GM23338 (cell line): ENCODE results near the gene ZP2. TPM values are rescaled to one million over a fixed set of nuclear protein-coding genes. Genes with fewer than 3 reads are reported as not detected.

ENCODE experiments used
- ATAC-seq: fragments of 200-7000 bp; cut with Tn5 transposase; 3 replicates; pipeline ENCODE4 v1.9.1; 2020
- DNase-seq: peaks from one replicate; pipeline ENCODE4 v3.0.0-alpha.2; 2015; ENCODE audit warnings: low spot score
- H2AFZ ChIP-seq: fragments of 200-600 bp; sonication (generic); 2 replicates; pipeline ENCODE4 v1.8.0; 2016; ENCODE audit warnings: antibody characterized with exemption, mild to moderate bottlenecking, moderate library complexity
- H3F3A ChIP-seq: fragments of 200-600 bp; sonication (generic); replicated peaks from 2 replicates; pipeline ENCODE4 v1.8.0; 2017; ENCODE audit warnings: antibody characterized with exemption, mixed run types, low read depth
- H3K27ac ChIP-seq: fragments of 200-600 bp; sonication (generic); 2 replicates; pipeline ENCODE4 v1.6.1; 2016; ENCODE audit warnings: low read depth
- H3K27me3 ChIP-seq: fragments of 200-600 bp; sonication (generic); 2 replicates; pipeline ENCODE4 v1.8.0; 2016; ENCODE audit warnings: mild to moderate bottlenecking, mixed run types, moderate library complexity; ENCODE audit not compliant: insufficient read depth
- H3K36me3 ChIP-seq: fragments of 200-600 bp; sonication (generic); 2 replicates; pipeline ENCODE4 v1.8.0; 2016; ENCODE audit warnings: mild to moderate bottlenecking; ENCODE audit not compliant: insufficient read depth
- H3K4me1 ChIP-seq: fragments of 200-600 bp; sonication (generic); 2 replicates; pipeline ENCODE4 v1.8.0; 2016; ENCODE audit warnings: mild to moderate bottlenecking, moderate library complexity; ENCODE audit not compliant: insufficient read depth
- H3K4me2 ChIP-seq: fragments of 200-600 bp; sonication (generic); 2 replicates; pipeline ENCODE4 v1.7.1; 2017; ENCODE audit warnings: mixed run types
- H3K4me3 ChIP-seq: fragments of 200-600 bp; sonication (generic); 2 replicates; pipeline ENCODE4 v1.6.1; 2016; ENCODE audit warnings: mixed run types
- H3K79me2 ChIP-seq: fragments of 200-600 bp; sonication (generic); replicated peaks from 2 replicates; pipeline ENCODE4 v1.8.0; 2017; ENCODE audit warnings: mild to moderate bottlenecking; ENCODE audit not compliant: insufficient read depth
- H3K9me2 ChIP-seq: fragments of 200-600 bp; sonication (generic); 2 replicates; pipeline ENCODE4 v1.8.0; 2017; ENCODE audit not compliant: insufficient read depth
- H4K20me1 ChIP-seq: fragments of 200-600 bp; sonication (generic); replicated peaks from 2 replicates; pipeline ENCODE4 v1.8.0; 2017; ENCODE audit warnings: mild to moderate bottlenecking; ENCODE audit not compliant: insufficient read depth
- H3K27ac Mint-ChIP-seq: 2 replicates; pipeline ENCODE4 v1.8.0; 2020; ENCODE audit warnings: inconsistent platforms, mild to moderate bottlenecking, moderate library complexity, mixed read lengths
- H3K27me3 Mint-ChIP-seq: 3 replicates; pipeline ENCODE4 v1.8.0; 2022; ENCODE audit warnings: low read depth, mild to moderate bottlenecking, moderate library complexity, mixed read lengths, inconsistent platforms; ENCODE audit not compliant: insufficient read depth, poor library complexity
- H3K36me3 Mint-ChIP-seq: 3 replicates; pipeline ENCODE4 v1.8.0; 2021; ENCODE audit warnings: low read depth, mild to moderate bottlenecking, inconsistent platforms, moderate library complexity, mixed read lengths
- H3K4me1 Mint-ChIP-seq: 3 replicates; pipeline ENCODE4 v1.8.0; 2020; ENCODE audit warnings: mild to moderate bottlenecking, inconsistent platforms, mixed read lengths
- H3K4me3 Mint-ChIP-seq: 3 replicates; pipeline ENCODE4 v1.8.0; 2021; ENCODE audit warnings: moderate library complexity, mild to moderate bottlenecking, inconsistent platforms, mixed read lengths
- H3K9me3 Mint-ChIP-seq: 3 replicates; pipeline ENCODE4 v1.8.0; 2020; ENCODE audit warnings: moderate library complexity, mild to moderate bottlenecking, inconsistent platforms, mixed read lengths
- CREB1 ChIP-seq: fragments of 250-450 bp; sonication (Bioruptor Pico); IDR thresholded peaks from 2 replicates; pipeline ENCODE4 v1.5.0; 2020; ENCODE audit warnings: low read depth, mild to moderate bottlenecking, moderate library complexity
- EZH2 ChIP-seq: fragments of 200-600 bp; sonication (generic); IDR thresholded peaks from one replicate; pipeline ENCODE4 v1.8.0; 2017; ENCODE audit warnings: antibody characterized with exemption, mild to moderate bottlenecking, low read depth; ENCODE audit not compliant: unreplicated experiment
- EZH2phosphoT487 ChIP-seq: fragments of 200-600 bp; sonication (generic); IDR thresholded peaks from one replicate; pipeline ENCODE4 v1.8.1; 2018; ENCODE audit warnings: antibody characterized with exemption; ENCODE audit not compliant: unreplicated experiment
- JUNB ChIP-seq: IDR thresholded peaks from one replicate; pipeline ENCODE4 v1.6.1; 2016; ENCODE audit warnings: antibody characterized with exemption; ENCODE audit not compliant: unreplicated experiment
- NANOG ChIP-seq: IDR thresholded peaks from 2 replicates; pipeline ENCODE4 v1.6.1; 2016; ENCODE audit warnings: antibody characterized with exemption, borderline replicate concordance
- POLR2AphosphoS5 ChIP-seq: IDR thresholded peaks from 2 replicates; pipeline ENCODE4 v1.6.1; 2016; ENCODE audit warnings: antibody characterized with exemption, low read depth
- STAT1 ChIP-seq: IDR thresholded peaks from one replicate; pipeline ENCODE4 v1.6.1; 2016; ENCODE audit warnings: antibody characterized with exemption; ENCODE audit not compliant: unreplicated experiment
- ZNF114 ChIP-seq: fragments of 250-450 bp; sonication (Bioruptor Pico); IDR thresholded peaks from 2 replicates; pipeline ENCODE4 v1.5.0; 2020; ENCODE audit warnings: mild to moderate bottlenecking, moderate library complexity
- ZNF331 ChIP-seq: fragments of 250-450 bp; sonication (Bioruptor Pico); IDR thresholded peaks from 2 replicates; pipeline ENCODE4 v1.5.0; 2020; ENCODE audit warnings: low read depth, mild to moderate bottlenecking, moderate library complexity
- polyA plus RNA-seq: library from polyadenylated mRNA; unstranded; fragments of >200 nt; fragmentation: Nextera tagmentation; extraction: Ambion mirVana; gene quantifications from 2 replicates; pipeline ENCODE4 v1.2.1, GENCODE V29; 2016
- total RNA-seq: library from RNA; depleted of rRNA; stranded (reverse); fragments of >200 nt; shearing (Covaris generic); gene quantifications from 2 replicates; pipeline ENCODE4 v1.2.3, GENCODE V29; 2014
- TF ChIP-seq, protein P1 (sequence below): fragments of 250-450 bp; sonication (Bioruptor Pico); IDR thresholded peaks from 2 replicates; pipeline ENCODE4 v1.5.0; 2020; ENCODE audit warnings: mild to moderate bottlenecking, moderate library complexity
- TF ChIP-seq, protein P2 (sequence below): IDR thresholded peaks from 2 replicates; pipeline ENCODE4 v1.6.1; 2016; ENCODE audit warnings: antibody characterized with exemption
- TF ChIP-seq, protein P3 (sequence below), 2 experiments: fragments of 200-600 bp in 1 of 2; sonication (generic) in 1 of 2; conservative IDR thresholded peaks; 2 replicates each; pipeline versions ENCODE4 v1.5.1 to v1.6.1; 2016 to 2017; ENCODE audit warnings: antibody characterized with exemption in 2 of 2, low read depth in 2 of 2, mild to moderate bottlenecking in 2 of 2, moderate library complexity in 1 of 2
- TF ChIP-seq, protein P4 (sequence below): IDR thresholded peaks from one replicate; pipeline ENCODE4 v1.6.1; 2018; ENCODE audit warnings: antibody characterized with exemption; ENCODE audit not compliant: unreplicated experiment

Gene ZP2
- total and polyA plus RNA-seq, 2 experiments from 2014 or later, result not detected

DNA sequence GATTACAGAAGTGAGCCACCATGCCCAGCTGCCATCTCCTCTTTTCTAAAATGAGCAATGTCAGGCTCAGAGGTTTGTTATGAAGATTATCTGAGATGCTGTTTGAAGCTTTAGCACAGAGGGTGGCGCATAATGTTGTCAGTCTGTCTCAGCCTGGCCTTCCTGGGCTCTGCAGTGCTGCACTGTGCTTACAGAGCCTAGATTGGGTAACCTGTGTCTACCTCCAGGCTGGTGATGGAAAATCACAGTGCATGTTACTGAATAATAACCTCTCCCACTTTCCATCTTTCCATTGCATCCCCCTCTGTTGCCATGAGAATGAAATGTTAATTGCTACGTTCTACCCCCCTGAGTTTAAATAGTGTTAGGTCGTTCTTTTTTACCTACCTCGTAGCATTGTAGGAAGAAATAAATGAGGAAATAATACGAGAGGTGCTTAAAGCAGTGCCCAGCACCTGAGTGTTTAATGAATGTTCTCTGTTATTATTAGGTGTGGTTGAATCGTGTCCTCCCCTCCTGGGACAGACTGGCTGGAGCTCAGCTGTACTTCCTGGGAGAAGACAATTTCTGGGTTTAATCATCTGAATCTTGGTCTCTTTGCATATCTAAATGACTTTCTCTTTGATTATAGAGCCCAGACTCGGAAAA is 46.7 kb downstream of the ZP2 start:
- Histone ChIP-seq H3K4me1 (peaks cover 10% of the 10 kb centered on the region; the same call in 1 of the 2 replicates), H3K4me3 (no peak overlapping the region), H3K27me3 (no peaks in the 10 kb centered on the region), H3K27ac (no peak overlapping the region), H3K9me2 (no peaks in the 10 kb centered on the region), H4K20me1 (peaks cover 24% of the 10 kb centered on the region), H3K4me2 (no peak overlapping the region), H3K36me3 (peaks cover 39% of the 10 kb centered on the region), H2AFZ (no peak overlapping the region), H3F3A (no peaks in the 10 kb centered on the region), H3K79me2 (peaks cover 36% of the 10 kb centered on the region)
- Mint-ChIP-seq H3K4me1 (peaks cover 14% of the 10 kb centered on the region), H3K4me3 (no peak overlapping the region), H3K9me3 (no peaks in the 10 kb centered on the region), H3K27me3 (no peaks in the 10 kb centered on the region), H3K27ac (no peak overlapping the region), H3K36me3 (peaks cover 61% of the 10 kb centered on the region)
- TF ChIP-seq STAT1, result no peak
- TF ChIP-seq POLR2AphosphoS5, result no peak
- TF ChIP-seq, protein P1, sequence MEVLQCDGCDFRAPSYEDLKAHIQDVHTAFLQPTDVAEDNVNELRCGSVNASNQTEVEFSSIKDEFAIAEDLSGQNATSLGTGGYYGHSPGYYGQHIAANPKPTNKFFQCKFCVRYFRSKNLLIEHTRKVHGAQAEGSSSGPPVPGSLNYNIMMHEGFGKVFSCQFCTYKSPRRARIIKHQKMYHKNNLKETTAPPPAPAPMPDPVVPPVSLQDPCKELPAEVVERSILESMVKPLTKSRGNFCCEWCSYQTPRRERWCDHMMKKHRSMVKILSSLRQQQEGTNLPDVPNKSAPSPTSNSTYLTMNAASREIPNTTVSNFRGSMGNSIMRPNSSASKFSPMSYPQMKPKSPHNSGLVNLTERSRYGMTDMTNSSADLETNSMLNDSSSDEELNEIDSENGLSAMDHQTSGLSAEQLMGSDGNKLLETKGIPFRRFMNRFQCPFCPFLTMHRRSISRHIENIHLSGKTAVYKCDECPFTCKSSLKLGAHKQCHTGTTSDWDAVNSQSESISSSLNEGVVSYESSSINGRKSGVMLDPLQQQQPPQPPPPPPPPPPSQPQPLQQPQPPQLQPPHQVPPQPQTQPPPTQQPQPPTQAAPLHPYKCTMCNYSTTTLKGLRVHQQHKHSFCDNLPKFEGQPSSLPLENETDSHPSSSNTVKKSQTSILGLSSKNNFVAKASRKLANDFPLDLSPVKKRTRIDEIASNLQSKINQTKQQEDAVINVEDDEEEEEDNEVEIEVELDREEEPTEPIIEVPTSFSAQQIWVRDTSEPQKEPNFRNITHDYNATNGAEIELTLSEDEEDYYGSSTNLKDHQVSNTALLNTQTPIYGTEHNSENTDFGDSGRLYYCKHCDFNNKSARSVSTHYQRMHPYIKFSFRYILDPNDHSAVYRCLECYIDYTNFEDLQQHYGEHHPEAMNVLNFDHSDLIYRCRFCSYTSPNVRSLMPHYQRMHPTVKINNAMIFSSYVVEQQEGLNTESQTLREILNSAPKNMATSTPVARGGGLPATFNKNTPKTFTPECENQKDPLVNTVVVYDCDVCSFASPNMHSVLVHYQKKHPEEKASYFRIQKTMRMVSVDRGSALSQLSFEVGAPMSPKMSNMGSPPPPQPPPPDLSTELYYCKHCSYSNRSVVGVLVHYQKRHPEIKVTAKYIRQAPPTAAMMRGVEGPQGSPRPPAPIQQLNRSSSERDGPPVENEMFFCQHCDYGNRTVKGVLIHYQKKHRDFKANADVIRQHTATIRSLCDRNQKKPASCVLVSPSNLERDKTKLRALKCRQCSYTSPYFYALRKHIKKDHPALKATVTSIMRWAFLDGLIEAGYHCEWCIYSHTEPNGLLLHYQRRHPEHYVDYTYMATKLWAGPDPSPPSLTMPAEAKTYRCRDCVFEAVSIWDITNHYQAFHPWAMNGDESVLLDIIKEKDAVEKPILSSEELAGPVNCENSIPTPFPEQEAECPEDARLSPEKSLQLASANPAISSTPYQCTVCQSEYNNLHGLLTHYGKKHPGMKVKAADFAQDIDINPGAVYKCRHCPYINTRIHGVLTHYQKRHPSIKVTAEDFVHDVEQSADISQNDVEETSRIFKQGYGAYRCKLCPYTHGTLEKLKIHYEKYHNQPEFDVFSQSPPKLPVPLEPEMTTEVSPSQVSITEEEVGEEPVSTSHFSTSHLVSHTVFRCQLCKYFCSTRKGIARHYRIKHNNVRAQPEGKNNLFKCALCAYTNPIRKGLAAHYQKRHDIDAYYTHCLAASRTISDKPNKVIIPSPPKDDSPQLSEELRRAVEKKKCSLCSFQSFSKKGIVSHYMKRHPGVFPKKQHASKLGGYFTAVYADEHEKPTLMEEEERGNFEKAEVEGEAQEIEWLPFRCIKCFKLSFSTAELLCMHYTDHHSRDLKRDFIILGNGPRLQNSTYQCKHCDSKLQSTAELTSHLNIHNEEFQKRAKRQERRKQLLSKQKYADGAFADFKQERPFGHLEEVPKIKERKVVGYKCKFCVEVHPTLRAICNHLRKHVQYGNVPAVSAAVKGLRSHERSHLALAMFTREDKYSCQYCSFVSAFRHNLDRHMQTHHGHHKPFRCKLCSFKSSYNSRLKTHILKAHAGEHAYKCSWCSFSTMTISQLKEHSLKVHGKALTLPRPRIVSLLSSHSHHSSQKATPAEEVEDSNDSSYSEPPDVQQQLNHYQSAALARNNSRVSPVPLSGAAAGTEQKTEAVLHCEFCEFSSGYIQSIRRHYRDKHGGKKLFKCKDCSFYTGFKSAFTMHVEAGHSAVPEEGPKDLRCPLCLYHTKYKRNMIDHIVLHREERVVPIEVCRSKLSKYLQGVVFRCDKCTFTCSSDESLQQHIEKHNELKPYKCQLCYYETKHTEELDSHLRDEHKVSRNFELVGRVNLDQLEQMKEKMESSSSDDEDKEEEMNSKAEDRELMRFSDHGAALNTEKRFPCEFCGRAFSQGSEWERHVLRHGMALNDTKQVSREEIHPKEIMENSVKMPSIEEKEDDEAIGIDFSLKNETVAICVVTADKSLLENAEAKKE (CRISPR knock-in tag), result no peak
- TF ChIP-seq, protein P2, sequence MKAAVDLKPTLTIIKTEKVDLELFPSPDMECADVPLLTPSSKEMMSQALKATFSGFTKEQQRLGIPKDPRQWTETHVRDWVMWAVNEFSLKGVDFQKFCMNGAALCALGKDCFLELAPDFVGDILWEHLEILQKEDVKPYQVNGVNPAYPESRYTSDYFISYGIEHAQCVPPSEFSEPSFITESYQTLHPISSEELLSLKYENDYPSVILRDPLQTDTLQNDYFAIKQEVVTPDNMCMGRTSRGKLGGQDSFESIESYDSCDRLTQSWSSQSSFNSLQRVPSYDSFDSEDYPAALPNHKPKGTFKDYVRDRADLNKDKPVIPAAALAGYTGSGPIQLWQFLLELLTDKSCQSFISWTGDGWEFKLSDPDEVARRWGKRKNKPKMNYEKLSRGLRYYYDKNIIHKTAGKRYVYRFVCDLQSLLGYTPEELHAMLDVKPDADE, result no peak
- TF ChIP-seq ZNF114 (CRISPR knock-in tag), result no peak
- TF ChIP-seq, protein P3, sequence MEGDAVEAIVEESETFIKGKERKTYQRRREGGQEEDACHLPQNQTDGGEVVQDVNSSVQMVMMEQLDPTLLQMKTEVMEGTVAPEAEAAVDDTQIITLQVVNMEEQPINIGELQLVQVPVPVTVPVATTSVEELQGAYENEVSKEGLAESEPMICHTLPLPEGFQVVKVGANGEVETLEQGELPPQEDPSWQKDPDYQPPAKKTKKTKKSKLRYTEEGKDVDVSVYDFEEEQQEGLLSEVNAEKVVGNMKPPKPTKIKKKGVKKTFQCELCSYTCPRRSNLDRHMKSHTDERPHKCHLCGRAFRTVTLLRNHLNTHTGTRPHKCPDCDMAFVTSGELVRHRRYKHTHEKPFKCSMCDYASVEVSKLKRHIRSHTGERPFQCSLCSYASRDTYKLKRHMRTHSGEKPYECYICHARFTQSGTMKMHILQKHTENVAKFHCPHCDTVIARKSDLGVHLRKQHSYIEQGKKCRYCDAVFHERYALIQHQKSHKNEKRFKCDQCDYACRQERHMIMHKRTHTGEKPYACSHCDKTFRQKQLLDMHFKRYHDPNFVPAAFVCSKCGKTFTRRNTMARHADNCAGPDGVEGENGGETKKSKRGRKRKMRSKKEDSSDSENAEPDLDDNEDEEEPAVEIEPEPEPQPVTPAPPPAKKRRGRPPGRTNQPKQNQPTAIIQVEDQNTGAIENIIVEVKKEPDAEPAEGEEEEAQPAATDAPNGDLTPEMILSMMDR (conservative IDR thresholded peaks at IDR 0.05; ENCODE audit: low read depth in 2 of 2), result no peak
- TF ChIP-seq, protein P4, sequence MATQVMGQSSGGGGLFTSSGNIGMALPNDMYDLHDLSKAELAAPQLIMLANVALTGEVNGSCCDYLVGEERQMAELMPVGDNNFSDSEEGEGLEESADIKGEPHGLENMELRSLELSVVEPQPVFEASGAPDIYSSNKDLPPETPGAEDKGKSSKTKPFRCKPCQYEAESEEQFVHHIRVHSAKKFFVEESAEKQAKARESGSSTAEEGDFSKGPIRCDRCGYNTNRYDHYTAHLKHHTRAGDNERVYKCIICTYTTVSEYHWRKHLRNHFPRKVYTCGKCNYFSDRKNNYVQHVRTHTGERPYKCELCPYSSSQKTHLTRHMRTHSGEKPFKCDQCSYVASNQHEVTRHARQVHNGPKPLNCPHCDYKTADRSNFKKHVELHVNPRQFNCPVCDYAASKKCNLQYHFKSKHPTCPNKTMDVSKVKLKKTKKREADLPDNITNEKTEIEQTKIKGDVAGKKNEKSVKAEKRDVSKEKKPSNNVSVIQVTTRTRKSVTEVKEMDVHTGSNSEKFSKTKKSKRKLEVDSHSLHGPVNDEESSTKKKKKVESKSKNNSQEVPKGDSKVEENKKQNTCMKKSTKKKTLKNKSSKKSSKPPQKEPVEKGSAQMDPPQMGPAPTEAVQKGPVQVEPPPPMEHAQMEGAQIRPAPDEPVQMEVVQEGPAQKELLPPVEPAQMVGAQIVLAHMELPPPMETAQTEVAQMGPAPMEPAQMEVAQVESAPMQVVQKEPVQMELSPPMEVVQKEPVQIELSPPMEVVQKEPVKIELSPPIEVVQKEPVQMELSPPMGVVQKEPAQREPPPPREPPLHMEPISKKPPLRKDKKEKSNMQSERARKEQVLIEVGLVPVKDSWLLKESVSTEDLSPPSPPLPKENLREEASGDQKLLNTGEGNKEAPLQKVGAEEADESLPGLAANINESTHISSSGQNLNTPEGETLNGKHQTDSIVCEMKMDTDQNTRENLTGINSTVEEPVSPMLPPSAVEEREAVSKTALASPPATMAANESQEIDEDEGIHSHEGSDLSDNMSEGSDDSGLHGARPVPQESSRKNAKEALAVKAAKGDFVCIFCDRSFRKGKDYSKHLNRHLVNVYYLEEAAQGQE, result no peak
- no peak for TF ChIP-seq EZH2
- no peak for TF ChIP-seq EZH2phosphoT487
- TF ChIP-seq JUNB, result no peak
- TF ChIP-seq NANOG, result no peak
- no peak for TF ChIP-seq CREB1
- TF ChIP-seq ZNF331 (CRISPR knock-in tag), result no peak
- ATAC-seq (no peak), DNase-seq (no peak)
